ENCODE data around the gene ATXN1. TPM values are rescaled to one million over a fixed set of nuclear protein-coding genes. Genes with fewer than 3 reads are reported as not detected.

The ATXN1 gene
- total and polyA plus RNA-seq, 2 of the 13 experiments (the other 11 are each of a cell fraction or from before 2014, with no cell fraction given) = 20.7 to 39.5 TPM

- no peak for TF ChIP-seq ZNF577 (CRISPR knock-in tag; IDR thresholded peaks at IDR 0.05; ENCODE audit: borderline replicate concordance, low read depth)
- TF ChIP-seq, protein P1, sequence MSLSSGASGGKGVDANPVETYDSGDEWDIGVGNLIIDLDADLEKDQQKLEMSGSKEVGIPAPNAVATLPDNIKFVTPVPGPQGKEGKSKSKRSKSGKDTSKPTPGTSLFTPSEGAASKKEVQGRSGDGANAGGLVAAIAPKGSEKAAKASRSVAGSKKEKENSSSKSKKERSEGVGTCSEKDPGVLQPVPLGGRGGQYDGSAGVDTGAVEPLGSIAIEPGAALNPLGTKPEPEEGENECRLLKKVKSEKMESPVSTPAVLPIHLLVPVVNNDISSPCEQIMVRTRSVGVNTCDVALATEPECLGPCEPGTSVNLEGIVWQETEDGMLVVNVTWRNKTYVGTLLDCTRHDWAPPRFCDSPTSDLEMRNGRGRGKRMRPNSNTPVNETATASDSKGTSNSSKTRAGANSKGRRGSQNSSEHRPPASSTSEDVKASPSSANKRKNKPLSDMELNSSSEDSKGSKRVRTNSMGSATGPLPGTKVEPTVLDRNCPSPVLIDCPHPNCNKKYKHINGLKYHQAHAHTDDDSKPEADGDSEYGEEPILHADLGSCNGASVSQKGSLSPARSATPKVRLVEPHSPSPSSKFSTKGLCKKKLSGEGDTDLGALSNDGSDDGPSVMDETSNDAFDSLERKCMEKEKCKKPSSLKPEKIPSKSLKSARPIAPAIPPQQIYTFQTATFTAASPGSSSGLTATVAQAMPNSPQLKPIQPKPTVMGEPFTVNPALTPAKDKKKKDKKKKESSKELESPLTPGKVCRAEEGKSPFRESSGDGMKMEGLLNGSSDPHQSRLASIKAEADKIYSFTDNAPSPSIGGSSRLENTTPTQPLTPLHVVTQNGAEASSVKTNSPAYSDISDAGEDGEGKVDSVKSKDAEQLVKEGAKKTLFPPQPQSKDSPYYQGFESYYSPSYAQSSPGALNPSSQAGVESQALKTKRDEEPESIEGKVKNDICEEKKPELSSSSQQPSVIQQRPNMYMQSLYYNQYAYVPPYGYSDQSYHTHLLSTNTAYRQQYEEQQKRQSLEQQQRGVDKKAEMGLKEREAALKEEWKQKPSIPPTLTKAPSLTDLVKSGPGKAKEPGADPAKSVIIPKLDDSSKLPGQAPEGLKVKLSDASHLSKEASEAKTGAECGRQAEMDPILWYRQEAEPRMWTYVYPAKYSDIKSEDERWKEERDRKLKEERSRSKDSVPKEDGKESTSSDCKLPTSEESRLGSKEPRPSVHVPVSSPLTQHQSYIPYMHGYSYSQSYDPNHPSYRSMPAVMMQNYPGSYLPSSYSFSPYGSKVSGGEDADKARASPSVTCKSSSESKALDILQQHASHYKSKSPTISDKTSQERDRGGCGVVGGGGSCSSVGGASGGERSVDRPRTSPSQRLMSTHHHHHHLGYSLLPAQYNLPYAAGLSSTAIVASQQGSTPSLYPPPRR (CRISPR knock-in tag; IDR thresholded peaks at IDR 0.05; ENCODE audit: borderline replicate concordance) = peak; percentile 8; the same call in 1 of the 2 replicates
- no peak for TF ChIP-seq ATF1 (CRISPR knock-in tag; IDR thresholded peaks at IDR 0.05)
- TF ChIP-seq, protein P2, sequence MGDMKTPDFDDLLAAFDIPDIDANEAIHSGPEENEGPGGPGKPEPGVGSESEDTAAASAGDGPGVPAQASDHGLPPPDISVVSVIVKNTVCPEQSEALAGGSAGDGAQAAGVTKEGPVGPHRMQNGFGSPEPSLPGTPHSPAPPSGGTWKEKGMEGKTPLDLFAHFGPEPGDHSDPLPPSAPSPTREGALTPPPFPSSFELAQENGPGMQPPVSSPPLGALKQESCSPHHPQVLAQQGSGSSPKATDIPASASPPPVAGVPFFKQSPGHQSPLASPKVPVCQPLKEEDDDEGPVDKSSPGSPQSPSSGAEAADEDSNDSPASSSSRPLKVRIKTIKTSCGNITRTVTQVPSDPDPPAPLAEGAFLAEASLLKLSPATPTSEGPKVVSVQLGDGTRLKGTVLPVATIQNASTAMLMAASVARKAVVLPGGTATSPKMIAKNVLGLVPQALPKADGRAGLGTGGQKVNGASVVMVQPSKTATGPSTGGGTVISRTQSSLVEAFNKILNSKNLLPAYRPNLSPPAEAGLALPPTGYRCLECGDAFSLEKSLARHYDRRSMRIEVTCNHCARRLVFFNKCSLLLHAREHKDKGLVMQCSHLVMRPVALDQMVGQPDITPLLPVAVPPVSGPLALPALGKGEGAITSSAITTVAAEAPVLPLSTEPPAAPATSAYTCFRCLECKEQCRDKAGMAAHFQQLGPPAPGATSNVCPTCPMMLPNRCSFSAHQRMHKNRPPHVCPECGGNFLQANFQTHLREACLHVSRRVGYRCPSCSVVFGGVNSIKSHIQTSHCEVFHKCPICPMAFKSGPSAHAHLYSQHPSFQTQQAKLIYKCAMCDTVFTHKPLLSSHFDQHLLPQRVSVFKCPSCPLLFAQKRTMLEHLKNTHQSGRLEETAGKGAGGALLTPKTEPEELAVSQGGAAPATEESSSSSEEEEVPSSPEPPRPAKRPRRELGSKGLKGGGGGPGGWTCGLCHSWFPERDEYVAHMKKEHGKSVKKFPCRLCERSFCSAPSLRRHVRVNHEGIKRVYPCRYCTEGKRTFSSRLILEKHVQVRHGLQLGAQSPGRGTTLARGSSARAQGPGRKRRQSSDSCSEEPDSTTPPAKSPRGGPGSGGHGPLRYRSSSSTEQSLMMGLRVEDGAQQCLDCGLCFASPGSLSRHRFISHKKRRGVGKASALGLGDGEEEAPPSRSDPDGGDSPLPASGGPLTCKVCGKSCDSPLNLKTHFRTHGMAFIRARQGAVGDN (CRISPR knock-in tag; IDR thresholded peaks at IDR 0.05) = peak; percentile 91
- peak; percentile 70 for TF ChIP-seq HIVEP1 (CRISPR knock-in tag; IDR thresholded peaks at IDR 0.05)
- TF ChIP-seq CREM (IDR thresholded peaks at IDR 0.05) = peak; percentile 22; the same call in 1 of the 2 replicates
- TF ChIP-seq CREM (CRISPR knock-in tag; IDR thresholded peaks at IDR 0.05) = no peak
- TF ChIP-seq, protein P3, sequence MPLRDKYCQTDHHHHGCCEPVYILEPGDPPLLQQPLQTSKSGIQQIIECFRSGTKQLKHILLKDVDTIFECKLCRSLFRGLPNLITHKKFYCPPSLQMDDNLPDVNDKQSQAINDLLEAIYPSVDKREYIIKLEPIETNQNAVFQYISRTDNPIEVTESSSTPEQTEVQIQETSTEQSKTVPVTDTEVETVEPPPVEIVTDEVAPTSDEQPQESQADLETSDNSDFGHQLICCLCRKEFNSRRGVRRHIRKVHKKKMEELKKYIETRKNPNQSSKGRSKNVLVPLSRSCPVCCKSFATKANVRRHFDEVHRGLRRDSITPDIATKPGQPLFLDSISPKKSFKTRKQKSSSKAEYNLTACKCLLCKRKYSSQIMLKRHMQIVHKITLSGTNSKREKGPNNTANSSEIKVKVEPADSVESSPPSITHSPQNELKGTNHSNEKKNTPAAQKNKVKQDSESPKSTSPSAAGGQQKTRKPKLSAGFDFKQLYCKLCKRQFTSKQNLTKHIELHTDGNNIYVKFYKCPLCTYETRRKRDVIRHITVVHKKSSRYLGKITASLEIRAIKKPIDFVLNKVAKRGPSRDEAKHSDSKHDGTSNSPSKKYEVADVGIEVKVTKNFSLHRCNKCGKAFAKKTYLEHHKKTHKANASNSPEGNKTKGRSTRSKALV (CRISPR knock-in tag; IDR thresholded peaks at IDR 0.05) = peak; percentile 26; the same call in 1 of the 2 replicates
- TF ChIP-seq, protein P4, sequence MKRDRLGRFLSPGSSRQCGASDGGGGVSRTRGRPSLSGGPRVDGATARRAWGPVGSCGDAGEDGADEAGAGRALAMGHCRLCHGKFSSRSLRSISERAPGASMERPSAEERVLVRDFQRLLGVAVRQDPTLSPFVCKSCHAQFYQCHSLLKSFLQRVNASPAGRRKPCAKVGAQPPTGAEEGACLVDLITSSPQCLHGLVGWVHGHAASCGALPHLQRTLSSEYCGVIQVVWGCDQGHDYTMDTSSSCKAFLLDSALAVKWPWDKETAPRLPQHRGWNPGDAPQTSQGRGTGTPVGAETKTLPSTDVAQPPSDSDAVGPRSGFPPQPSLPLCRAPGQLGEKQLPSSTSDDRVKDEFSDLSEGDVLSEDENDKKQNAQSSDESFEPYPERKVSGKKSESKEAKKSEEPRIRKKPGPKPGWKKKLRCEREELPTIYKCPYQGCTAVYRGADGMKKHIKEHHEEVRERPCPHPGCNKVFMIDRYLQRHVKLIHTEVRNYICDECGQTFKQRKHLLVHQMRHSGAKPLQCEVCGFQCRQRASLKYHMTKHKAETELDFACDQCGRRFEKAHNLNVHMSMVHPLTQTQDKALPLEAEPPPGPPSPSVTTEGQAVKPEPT (CRISPR knock-in tag; IDR thresholded peaks at IDR 0.05; ENCODE audit: low read depth) = peak; percentile 67
- peak; percentile 65 for TF ChIP-seq GATAD2A (CRISPR knock-in tag; IDR thresholded peaks at IDR 0.05)
- TF ChIP-seq DMAP1 (CRISPR knock-in tag; IDR thresholded peaks at IDR 0.05) = peak; percentile 57; the same call in 1 of the 2 replicates
- TF ChIP-seq ZIK1 (CRISPR knock-in tag; IDR thresholded peaks at IDR 0.05; ENCODE audit: borderline replicate concordance, low read depth) = peak; percentile 82
- 0 out of 2 replicates have a peak, but pooled peaks have one; percentile 49 for TF ChIP-seq ZC3H13 (CRISPR knock-in tag; IDR thresholded peaks at IDR 0.05)
- TF ChIP-seq RNF2 (conservative IDR thresholded peaks at IDR 0.05; ENCODE audit: low read depth) = 0 out of 2 replicates have a peak, but pooled peaks have one; percentile 17
- peak; percentile 82; the same call in 1 of the 2 replicates for TF ChIP-seq KDM2A (CRISPR knock-in tag; IDR thresholded peaks at IDR 0.05; ENCODE audit: borderline replicate concordance, low read depth)
- peak; percentile 79 for TF ChIP-seq ZNF441 (CRISPR knock-in tag; IDR thresholded peaks at IDR 0.05; ENCODE audit: borderline replicate concordance)
Measured at GRCh38 chr6:16761471-16762267, 409 bp upstream of the ATXN1 start (continued).
